ENCODE data around the gene MS4A6E. TPM values are rescaled to one million over a fixed set of nuclear protein-coding genes. Genes with fewer than 3 reads are reported as not detected.

MS4A6E gene
- total and polyA plus RNA-seq, 2 donors (not counting 1 experiment from before 2014, with no cell fraction given) = not detected

- Histone ChIP-seq H3K9me3 (ENCODE audit: control extremely low read depth in 1 of 3, control insufficient read depth in 2 of 3, insufficient read depth in 1 of 3, low read length in 2 of 3) (peaks cover 2 to 24% (median 17%) of the 10 kb centered on the region in 3 donors), H3K9ac (ENCODE audit: low read length) (no peak overlapping the region), H3K27ac (ENCODE audit: low read length in 2 of 2) (no peak overlapping the region), H3K36me3 (replicated peaks in 1 of 2; ENCODE audit: control extremely low read depth in 1 of 2, control insufficient read depth in 1 of 2, extremely low read depth in 1 of 2, insufficient read depth in 2 of 2, low read length in 1 of 2) (no peaks in the 10 kb centered on the region), H4K20me1 (ENCODE audit: control insufficient read depth, insufficient read depth, low read length, poor library complexity, severe bottlenecking) (no peaks in the 10 kb centered on the region), H3K79me2 (ENCODE audit: control insufficient read depth, insufficient read depth, low read length) (peaks cover 49% of the 10 kb centered on the region), H3K4me3 (ENCODE audit: control extremely low read depth in 1 of 5, extremely low read depth in 1 of 5, insufficient read depth in 1 of 5, low read depth in 2 of 5, low read length in 4 of 5) (no peak overlapping the region), H3K27me3 (replicated peaks in 1 of 4; ENCODE audit: control extremely low read depth in 1 of 4, control insufficient read depth in 3 of 4, insufficient read depth in 4 of 4, low read length in 3 of 4) (no peaks in the 10 kb centered on the region), H3K4me1 (ENCODE audit: control insufficient read depth in 2 of 2, insufficient read depth in 2 of 2, low read length in 2 of 2) (peaks cover 61 to 62% of the 10 kb centered on the region in 2 donors), H3K4me2 (replicated peaks; ENCODE audit: low read depth, low read length, poor library complexity, severe bottlenecking) (no peak overlapping the region), H2AFZ (ENCODE audit: insufficient read depth, low read depth, low read length, poor library complexity, severe bottlenecking) (no peak overlapping the region)
- no peak for DNase-seq
- Mint-ChIP-seq H3K4me1 (peaks cover 67% of the 10 kb centered on the region), H3K27me3 (no peaks in the 10 kb centered on the region), H3K4me3 (peak overlapping the region; percentile 60), H3K9me3 (ENCODE audit: insufficient read depth) (peaks cover 4% of the 10 kb centered on the region), H3K27ac (peak overlapping the region; percentile 73)
- ChIA-PET CTCF (interaction anchor here (0.6 to 13.3 kb wide), 23 partner anchors 15 to 257 kb away, joined by 3 to 257 read pairs (median 9); partner anchors contain the start of genes MS4A1, MS4A14 and MS4A7), POLR2A (interaction anchor here (2.9 kb wide), 1 partner anchor 94 kb away, joined by 22 read pairs; the partner anchor contains the start of gene MS4A1)
- 29% methylated on average over 1 of the region's 1 CpG for WGBS (ENCODE audit: insufficient coverage)
- TF ChIP-seq CTCF (IDR thresholded peaks at IDR 0.05) = no peak
- TF ChIP-seq EZH2 (IDR thresholded peaks at IDR 0.05; ENCODE audit: borderline replicate concordance, insufficient read depth, low read depth, low read length, poor library complexity, severe bottlenecking) = no peak
- intact Hi-C loops (cut with micrococcal nuclease) = loop anchor here (2.0 kb wide), 2 partner anchors 13 to 115 kb away; no protein-coding TSS in a partner anchor
- no peak for ATAC-seq (ENCODE audit: low read depth)
Observed at GRCh38 chr11:60362241-60362640, 35.2 kb downstream of the MS4A6E start.

All from B cell (primary cell).